ENCODE measurements around the gene SENP6. TPM values are rescaled to one million over a fixed set of nuclear protein-coding genes. Genes with fewer than 3 reads are reported as not detected.

Gene SENP6
- polyA plus RNA-seq, 3 donors, result 22.3 to 43.9 (median 31.9) TPM

- intact Hi-C loops (cut with micrococcal nuclease), result no loop called here
- Histone ChIP-seq H3K79me2 (ENCODE audit: insufficient read depth, low read length) (no peaks in the 10 kb centered on the region), H4K20me1 (ENCODE audit: insufficient read depth, low read length) (no peaks in the 10 kb centered on the region), H2AFZ (ENCODE audit: insufficient read depth, low read depth, low read length, poor library complexity, severe bottlenecking) (no peak overlapping the region), H3K9ac (ENCODE audit: insufficient read depth, low read length, poor library complexity, severe bottlenecking) (no peak overlapping the region), H3K4me3 (replicated peaks in 1 of 3; ENCODE audit: low read depth in 2 of 3, low read length in 3 of 3) (no peak overlapping the region), H3K4me2 (replicated peaks; ENCODE audit: extremely low read depth, low read length, poor library complexity, severe bottlenecking) (peak overlapping the region; percentile 89), H3K9me3 (replicated peaks in 1 of 2; ENCODE audit: control insufficient read depth in 1 of 2, insufficient read depth in 1 of 2, low read length in 2 of 2) (peaks cover 0 to 6% of the 10 kb centered on the region in 2 donors), H3K27ac (ENCODE audit: low read depth in 1 of 2, low read length in 2 of 2) (no peak overlapping the region), H3K27me3 (ENCODE audit: control insufficient read depth in 2 of 2, insufficient read depth in 2 of 2, low read length in 2 of 2) (peaks cover 80 to 92% of the 10 kb centered on the region in 2 donors), H3K36me3 (replicated peaks in 1 of 2; ENCODE audit: control insufficient read depth in 1 of 2, insufficient read depth in 2 of 2, low read length in 2 of 2) (no peaks in the 10 kb centered on the region), H3K4me1 (ENCODE audit: control insufficient read depth in 1 of 2, insufficient read depth in 2 of 2, low read length in 2 of 2) (peaks cover 20 to 24% of the 10 kb centered on the region in 2 donors)
- no peak for DNase-seq
- TF ChIP-seq, protein P1, sequence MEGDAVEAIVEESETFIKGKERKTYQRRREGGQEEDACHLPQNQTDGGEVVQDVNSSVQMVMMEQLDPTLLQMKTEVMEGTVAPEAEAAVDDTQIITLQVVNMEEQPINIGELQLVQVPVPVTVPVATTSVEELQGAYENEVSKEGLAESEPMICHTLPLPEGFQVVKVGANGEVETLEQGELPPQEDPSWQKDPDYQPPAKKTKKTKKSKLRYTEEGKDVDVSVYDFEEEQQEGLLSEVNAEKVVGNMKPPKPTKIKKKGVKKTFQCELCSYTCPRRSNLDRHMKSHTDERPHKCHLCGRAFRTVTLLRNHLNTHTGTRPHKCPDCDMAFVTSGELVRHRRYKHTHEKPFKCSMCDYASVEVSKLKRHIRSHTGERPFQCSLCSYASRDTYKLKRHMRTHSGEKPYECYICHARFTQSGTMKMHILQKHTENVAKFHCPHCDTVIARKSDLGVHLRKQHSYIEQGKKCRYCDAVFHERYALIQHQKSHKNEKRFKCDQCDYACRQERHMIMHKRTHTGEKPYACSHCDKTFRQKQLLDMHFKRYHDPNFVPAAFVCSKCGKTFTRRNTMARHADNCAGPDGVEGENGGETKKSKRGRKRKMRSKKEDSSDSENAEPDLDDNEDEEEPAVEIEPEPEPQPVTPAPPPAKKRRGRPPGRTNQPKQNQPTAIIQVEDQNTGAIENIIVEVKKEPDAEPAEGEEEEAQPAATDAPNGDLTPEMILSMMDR (IDR thresholded peaks at IDR 0.05), result no peak
- peaks cover 23% of the 10 kb centered on the region for H3K4me1 Mint-ChIP-seq
- H3K27me3 Mint-ChIP-seq (ENCODE audit: low read depth in 3 of 3), result peaks cover 88 to 94% (median 92%) of the 10 kb centered on the region in 3 donors
- H3K27ac Mint-ChIP-seq, result peak overlapping the region in 2 of 7 donors; percentile 15 to 44
- H3K36me3 Mint-ChIP-seq, result peaks cover 0 to 5% of the 10 kb centered on the region in 2 donors
- H3K9me3 Mint-ChIP-seq, result peaks cover 0 to 23% (median 9%) of the 10 kb centered on the region in 7 donors
- H3K4me3 Mint-ChIP-seq, result peak overlapping the region in 1 of 2 donors; percentile 95
- WGBS (ENCODE audit: insufficient coverage), result 100% methylated on average over 3 of the region's 9 CpGs
Observed at GRCh38 chr6:75747152-75747992, 145.7 kb downstream of the SENP6 start.

DNA sequence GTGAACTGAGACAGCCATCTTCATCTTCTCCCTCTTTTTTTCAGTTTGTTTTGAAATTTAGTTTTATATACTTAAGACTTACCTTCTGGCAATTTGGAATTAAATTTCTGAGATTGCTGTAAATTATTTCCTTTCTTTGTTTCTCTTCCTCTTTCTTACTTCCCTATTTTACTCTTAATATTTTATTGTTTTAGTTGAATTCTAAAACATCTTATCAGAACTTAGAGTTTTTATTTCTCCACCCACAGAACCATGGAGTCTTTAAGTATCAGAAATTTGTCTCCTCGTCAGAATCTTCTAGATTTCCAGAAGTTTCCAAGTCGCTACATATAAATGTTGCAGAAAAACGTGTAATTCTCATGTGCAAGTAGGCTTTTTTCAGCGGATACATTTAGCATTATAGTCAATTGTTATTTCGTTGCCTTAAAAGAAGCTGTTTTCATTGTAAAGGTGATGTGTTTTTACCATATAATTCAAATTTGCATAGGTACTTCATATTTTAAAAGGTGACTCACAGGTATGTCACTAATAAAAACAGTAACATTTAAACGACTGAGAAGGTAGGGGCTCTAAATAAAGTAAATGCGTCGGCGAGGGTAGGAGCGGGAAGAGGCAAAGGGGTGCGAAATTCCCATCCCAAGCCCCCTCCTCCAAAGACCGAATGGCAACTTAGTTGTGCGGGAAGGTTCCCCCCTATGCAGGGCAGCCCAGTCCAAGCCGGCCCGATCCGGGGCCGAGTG lies 146.5 kb downstream of the SENP6 start:
- no peaks in the 10 kb centered on the region for H3K79me2 ChIP-seq (ENCODE audit: insufficient read depth, low read length)
- peak overlapping the region in 1 of 7 donors; percentile 75 for H3K27ac Mint-ChIP-seq
- WGBS (ENCODE audit: insufficient coverage), result 0% methylated on average over 6 of the region's 17 CpGs
- H3K9ac ChIP-seq (ENCODE audit: insufficient read depth, low read length, poor library complexity, severe bottlenecking), result peak overlapping the region; percentile 32
- peaks cover 20 to 24% of the 10 kb centered on the region in 2 donors for H3K4me1 ChIP-seq (ENCODE audit: control insufficient read depth in 1 of 2, insufficient read depth in 2 of 2, low read length in 2 of 2)
- no peak overlapping the region for H3K27ac ChIP-seq (ENCODE audit: low read depth in 1 of 2, low read length in 2 of 2)
- H3K4me2 ChIP-seq (replicated peaks; ENCODE audit: extremely low read depth, low read length, poor library complexity, severe bottlenecking), result peak overlapping the region; percentile 89
- H3K27me3 ChIP-seq (ENCODE audit: control insufficient read depth in 2 of 2, insufficient read depth in 2 of 2, low read length in 2 of 2), result peaks cover 85 to 94% of the 10 kb centered on the region in 2 donors
- H3K4me1 Mint-ChIP-seq, result peaks cover 23% of the 10 kb centered on the region
- H3K4me3 Mint-ChIP-seq, result peak overlapping the region; percentile 84 to 95
- peaks cover 88 to 94% (median 92%) of the 10 kb centered on the region in 3 donors for H3K27me3 Mint-ChIP-seq (ENCODE audit: low read depth in 3 of 3)
- H3K9me3 ChIP-seq (replicated peaks in 1 of 2; ENCODE audit: control insufficient read depth in 1 of 2, insufficient read depth in 1 of 2, low read length in 2 of 2), result peaks cover 0 to 6% of the 10 kb centered on the region in 2 donors
- TF ChIP-seq, protein P1 (IDR thresholded peaks at IDR 0.05), result no peak
- H2AFZ ChIP-seq (ENCODE audit: insufficient read depth, low read depth, low read length, poor library complexity, severe bottlenecking), result peak overlapping the region; percentile 82
- H3K4me3 ChIP-seq (replicated peaks in 1 of 3; ENCODE audit: low read depth in 2 of 3, low read length in 3 of 3), result peak overlapping the region; percentile 35 to 79 (median 49)
- no peaks in the 10 kb centered on the region for H3K36me3 ChIP-seq (replicated peaks in 1 of 2; ENCODE audit: control insufficient read depth in 1 of 2, insufficient read depth in 2 of 2, low read length in 2 of 2)
- DNase-seq, result peak in 1 of 3 donors; percentile 44
- H4K20me1 ChIP-seq (ENCODE audit: insufficient read depth, low read length), result no peaks in the 10 kb centered on the region
- peaks cover 0 to 23% (median 9%) of the 10 kb centered on the region in 7 donors for H3K9me3 Mint-ChIP-seq
- peaks cover 0 to 5% of the 10 kb centered on the region in 2 donors for H3K36me3 Mint-ChIP-seq
- intact Hi-C loops (cut with micrococcal nuclease), result no loop called here

All from CD14-positive monocyte (primary cell).